DND-41 (cell line): Measurements from ENCODE around the gene PRSS56.

Experiments
- ATAC-seq: fragments of 200-7000 bp; cut with Tn5 transposase; 3 replicates; pipeline ENCODE4 v1.9.1; 2021; ENCODE audit warnings: low read depth; ENCODE audit not compliant: insufficient read depth
- DNase-seq: peaks from one replicate; pipeline ENCODE4 v3.0.0-alpha.2; 2020
- H2AFZ ChIP-seq: 2 replicates; pipeline ENCODE4 v1.6.0; 2012; ENCODE audit warnings: low read depth, low read length
- H3K27ac ChIP-seq: 2 replicates; pipeline ENCODE4 v1.5.1; 2012; ENCODE audit warnings: low read length, inconsistent platforms
- H3K27me3 ChIP-seq: fragments of 200-600 bp; sonication (generic); 2 replicates; pipeline ENCODE4 v1.6.0; 2012; ENCODE audit warnings: low read length, mild to moderate bottlenecking, inconsistent platforms; ENCODE audit not compliant: insufficient read depth, poor library complexity
- H3K36me3 ChIP-seq: 2 replicates; pipeline ENCODE4 v1.5.1; 2012; ENCODE audit warnings: low read length, inconsistent platforms; ENCODE audit not compliant: insufficient read depth
- H3K4me1 ChIP-seq: 2 replicates; pipeline ENCODE4 v1.5.1; 2012; ENCODE audit warnings: mild to moderate bottlenecking, low read length; ENCODE audit not compliant: insufficient read depth
- H3K4me2 ChIP-seq: 2 replicates; pipeline ENCODE4 v1.6.0; 2012; ENCODE audit warnings: mild to moderate bottlenecking, moderate library complexity, low read length, inconsistent platforms; ENCODE audit not compliant: insufficient read depth
- H3K4me3 ChIP-seq, 2 experiments: fragments of 200-600 bp in 1 of 2; shearing (Covaris generic) in 1 of 2; 2 replicates each; pipeline ENCODE4 v1.5.1; 2012 to 2016; ENCODE audit warnings: inconsistent platforms in 2 of 2, low read length in 2 of 2, mild to moderate bottlenecking in 2 of 2, low read depth in 1 of 2, moderate library complexity in 1 of 2
- H3K79me2 ChIP-seq: 2 replicates; pipeline ENCODE4 v1.6.0; 2012; ENCODE audit warnings: low read length, inconsistent platforms; ENCODE audit not compliant: insufficient read depth
- H3K9ac ChIP-seq: 2 replicates; pipeline ENCODE4 v1.6.0; 2012; ENCODE audit warnings: low read depth, mild to moderate bottlenecking, inconsistent platforms, low read length, moderate library complexity
- H3K9me3 ChIP-seq: 2 replicates; pipeline ENCODE4 v1.5.1; 2012; ENCODE audit warnings: low read length, moderate library complexity, mild to moderate bottlenecking, inconsistent platforms; ENCODE audit not compliant: insufficient read depth, severe bottlenecking
- H4K20me1 ChIP-seq: 2 replicates; pipeline ENCODE4 v1.6.0; 2012; ENCODE audit warnings: low read length; ENCODE audit not compliant: insufficient read depth
- CTCF ChIP-seq: IDR thresholded peaks from 2 replicates; pipeline ENCODE4 v1.5.1; 2012; ENCODE audit warnings: borderline replicate concordance, low read length, moderate library complexity, mild to moderate bottlenecking; ENCODE audit not compliant: poor library complexity, severe bottlenecking; ENCODE audit errors: extremely low read depth
- EZH2 ChIP-seq: IDR thresholded peaks from 3 replicates; pipeline ENCODE4 v1.6.1; 2012; ENCODE audit warnings: borderline replicate concordance, low read depth, mild to moderate bottlenecking, moderate library complexity, low read length, inconsistent platforms; ENCODE audit not compliant: severe bottlenecking

PRSS56 gene

GRCh38 chr2:232516551-232516950 is 3.6 kb upstream of the PRSS56 start:
- Histone ChIP-seq H3K4me2 (no peak overlapping the region), H3K4me1 (no peaks in the 10 kb centered on the region), H2AFZ (no peak overlapping the region), H3K27me3 (no peaks in the 10 kb centered on the region), H3K79me2 (no peaks in the 10 kb centered on the region), H3K4me3 (no peak overlapping the region), H3K9ac (no peak overlapping the region), H3K9me3 (no peaks in the 10 kb centered on the region), H4K20me1 (no peaks in the 10 kb centered on the region), H3K36me3 (no peaks in the 10 kb centered on the region), H3K27ac (no peak overlapping the region)
- ATAC-seq (no peak), DNase-seq (no peak)
- TF ChIP-seq EZH2 (no peak), CTCF (no peak)

- no peaks in the 10 kb centered on the region for H4K20me1 ChIP-seq
- no peak overlapping the region for H3K27ac ChIP-seq
- no peaks in the 10 kb centered on the region for H3K36me3 ChIP-seq
- H3K9ac ChIP-seq, result no peak overlapping the region
- DNase-seq, result no peak
- no peak overlapping the region for H3K4me3 ChIP-seq
- H3K27me3 ChIP-seq, result no peaks in the 10 kb centered on the region
- H3K9me3 ChIP-seq, result no peaks in the 10 kb centered on the region
- TF ChIP-seq EZH2 (no peak), CTCF (no peak)
- peaks cover 2% of the 10 kb centered on the region; the same call in 1 of the 2 replicates for H3K4me1 ChIP-seq
- no peaks in the 10 kb centered on the region for H3K79me2 ChIP-seq
- no peak for ATAC-seq
- H2AFZ ChIP-seq, result no peak overlapping the region
- H3K4me2 ChIP-seq, result no peak overlapping the region
Measured at GRCh38 chr2:232518844-232519243, 1.3 kb upstream of the PRSS56 start.

GRCh38 chr2:232520489-232520888 is 301 bp downstream of the PRSS56 start:
- Histone ChIP-seq H3K79me2 (no peaks in the 10 kb centered on the region), H3K36me3 (no peaks in the 10 kb centered on the region), H3K4me3 (no peak overlapping the region), H3K9me3 (no peaks in the 10 kb centered on the region), H3K9ac (no peak overlapping the region), H2AFZ (no peak overlapping the region), H3K27me3 (no peaks in the 10 kb centered on the region), H3K27ac (no peak overlapping the region), H3K4me2 (no peak overlapping the region), H3K4me1 (peaks cover 2% of the 10 kb centered on the region; the same call in 1 of the 2 replicates), H4K20me1 (no peaks in the 10 kb centered on the region)
- no peak for ATAC-seq
- no peak for TF ChIP-seq CTCF
- no peak for TF ChIP-seq EZH2
- DNase-seq, result no peak

GRCh38 chr2:232521098-232521497 is 910 bp downstream of the PRSS56 start:
- DNase-seq (no peak), ATAC-seq (no peak)
- no peaks in the 10 kb centered on the region for H3K27me3 ChIP-seq

More at GRCh38 chr2:232521098-232521497, 910 bp downstream of the PRSS56 start:
- no peaks in the 10 kb centered on the region for H3K36me3 ChIP-seq
- H3K4me3 ChIP-seq, result no peak overlapping the region
- H3K4me2 ChIP-seq, result no peak overlapping the region
- no peaks in the 10 kb centered on the region for H3K9me3 ChIP-seq
- no peak overlapping the region for H2AFZ ChIP-seq
- H3K27ac ChIP-seq, result no peak overlapping the region
- H3K79me2 ChIP-seq, result no peaks in the 10 kb centered on the region
- no peak for TF ChIP-seq CTCF
- H3K9ac ChIP-seq, result no peak overlapping the region
- H4K20me1 ChIP-seq, result no peaks in the 10 kb centered on the region
- H3K4me1 ChIP-seq, result peaks cover 2% of the 10 kb centered on the region; the same call in 1 of the 2 replicates
